ENCODE measurements around the gene CCDC183.
"Not testable (repeated sequence)": the region's sequence is repeated elsewhere in the genome, so short reads cannot be mapped to it uniquely, and the experiment has no call there.

DNA sequence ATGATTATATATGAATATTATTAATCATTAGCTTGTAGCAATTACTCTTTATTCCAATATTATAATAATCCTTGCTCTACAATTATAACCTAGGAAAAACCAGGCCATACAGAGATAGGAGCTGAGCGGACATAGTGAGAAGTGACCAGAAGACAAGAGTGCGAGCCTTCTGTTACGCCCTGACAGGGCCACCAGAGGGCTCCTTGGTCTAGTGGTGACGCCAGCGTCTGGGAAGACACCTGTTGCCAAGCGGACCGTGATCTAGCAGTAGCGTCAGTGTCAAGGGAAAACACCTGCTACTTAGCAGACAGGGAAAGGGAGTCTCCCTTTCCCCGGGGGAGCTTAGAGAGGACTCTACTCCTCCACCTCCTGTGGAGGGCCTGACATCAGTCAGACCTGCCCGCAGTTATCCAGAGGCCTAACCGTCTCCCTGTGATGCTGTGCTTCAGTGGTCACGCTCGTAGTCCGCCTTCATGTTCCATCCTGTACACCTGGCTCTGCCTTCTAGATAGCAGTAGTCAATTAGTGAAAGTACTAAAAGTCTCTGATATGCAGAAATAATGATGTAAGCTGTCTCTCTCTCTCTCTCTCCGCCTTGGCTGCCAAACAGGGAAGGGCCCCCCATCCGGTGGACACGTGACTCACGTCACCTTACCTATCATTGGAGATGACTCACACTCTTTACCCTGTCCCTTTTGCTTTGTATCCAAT is 29.6 kb upstream of the CCDC183 start:
- TF ChIP-seq, protein P1, sequence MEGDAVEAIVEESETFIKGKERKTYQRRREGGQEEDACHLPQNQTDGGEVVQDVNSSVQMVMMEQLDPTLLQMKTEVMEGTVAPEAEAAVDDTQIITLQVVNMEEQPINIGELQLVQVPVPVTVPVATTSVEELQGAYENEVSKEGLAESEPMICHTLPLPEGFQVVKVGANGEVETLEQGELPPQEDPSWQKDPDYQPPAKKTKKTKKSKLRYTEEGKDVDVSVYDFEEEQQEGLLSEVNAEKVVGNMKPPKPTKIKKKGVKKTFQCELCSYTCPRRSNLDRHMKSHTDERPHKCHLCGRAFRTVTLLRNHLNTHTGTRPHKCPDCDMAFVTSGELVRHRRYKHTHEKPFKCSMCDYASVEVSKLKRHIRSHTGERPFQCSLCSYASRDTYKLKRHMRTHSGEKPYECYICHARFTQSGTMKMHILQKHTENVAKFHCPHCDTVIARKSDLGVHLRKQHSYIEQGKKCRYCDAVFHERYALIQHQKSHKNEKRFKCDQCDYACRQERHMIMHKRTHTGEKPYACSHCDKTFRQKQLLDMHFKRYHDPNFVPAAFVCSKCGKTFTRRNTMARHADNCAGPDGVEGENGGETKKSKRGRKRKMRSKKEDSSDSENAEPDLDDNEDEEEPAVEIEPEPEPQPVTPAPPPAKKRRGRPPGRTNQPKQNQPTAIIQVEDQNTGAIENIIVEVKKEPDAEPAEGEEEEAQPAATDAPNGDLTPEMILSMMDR (IDR thresholded peaks at IDR 0.05; ENCODE audit: low read depth, low read length, missing input control): not testable (repeated sequence)
- TF ChIP-seq YY1 (IDR thresholded peaks at IDR 0.05); SP1 (IDR thresholded peaks at IDR 0.05); TAF1 (conservative IDR thresholded peaks at IDR 0.05); JUND (IDR thresholded peaks at IDR 0.05): not testable (repeated sequence)
- peak in 1 of 2 donors; percentile 52 for TF ChIP-seq RAD21 (IDR thresholded peaks at IDR 0.05)
- TF ChIP-seq, protein P2, sequence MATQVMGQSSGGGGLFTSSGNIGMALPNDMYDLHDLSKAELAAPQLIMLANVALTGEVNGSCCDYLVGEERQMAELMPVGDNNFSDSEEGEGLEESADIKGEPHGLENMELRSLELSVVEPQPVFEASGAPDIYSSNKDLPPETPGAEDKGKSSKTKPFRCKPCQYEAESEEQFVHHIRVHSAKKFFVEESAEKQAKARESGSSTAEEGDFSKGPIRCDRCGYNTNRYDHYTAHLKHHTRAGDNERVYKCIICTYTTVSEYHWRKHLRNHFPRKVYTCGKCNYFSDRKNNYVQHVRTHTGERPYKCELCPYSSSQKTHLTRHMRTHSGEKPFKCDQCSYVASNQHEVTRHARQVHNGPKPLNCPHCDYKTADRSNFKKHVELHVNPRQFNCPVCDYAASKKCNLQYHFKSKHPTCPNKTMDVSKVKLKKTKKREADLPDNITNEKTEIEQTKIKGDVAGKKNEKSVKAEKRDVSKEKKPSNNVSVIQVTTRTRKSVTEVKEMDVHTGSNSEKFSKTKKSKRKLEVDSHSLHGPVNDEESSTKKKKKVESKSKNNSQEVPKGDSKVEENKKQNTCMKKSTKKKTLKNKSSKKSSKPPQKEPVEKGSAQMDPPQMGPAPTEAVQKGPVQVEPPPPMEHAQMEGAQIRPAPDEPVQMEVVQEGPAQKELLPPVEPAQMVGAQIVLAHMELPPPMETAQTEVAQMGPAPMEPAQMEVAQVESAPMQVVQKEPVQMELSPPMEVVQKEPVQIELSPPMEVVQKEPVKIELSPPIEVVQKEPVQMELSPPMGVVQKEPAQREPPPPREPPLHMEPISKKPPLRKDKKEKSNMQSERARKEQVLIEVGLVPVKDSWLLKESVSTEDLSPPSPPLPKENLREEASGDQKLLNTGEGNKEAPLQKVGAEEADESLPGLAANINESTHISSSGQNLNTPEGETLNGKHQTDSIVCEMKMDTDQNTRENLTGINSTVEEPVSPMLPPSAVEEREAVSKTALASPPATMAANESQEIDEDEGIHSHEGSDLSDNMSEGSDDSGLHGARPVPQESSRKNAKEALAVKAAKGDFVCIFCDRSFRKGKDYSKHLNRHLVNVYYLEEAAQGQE (IDR thresholded peaks at IDR 0.05): not testable (repeated sequence)
- TF ChIP-seq, protein P3, sequence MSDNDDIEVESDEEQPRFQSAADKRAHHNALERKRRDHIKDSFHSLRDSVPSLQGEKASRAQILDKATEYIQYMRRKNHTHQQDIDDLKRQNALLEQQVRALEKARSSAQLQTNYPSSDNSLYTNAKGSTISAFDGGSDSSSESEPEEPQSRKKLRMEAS (IDR thresholded peaks at IDR 0.05): not testable (repeated sequence)
- TF ChIP-seq, protein P4, sequence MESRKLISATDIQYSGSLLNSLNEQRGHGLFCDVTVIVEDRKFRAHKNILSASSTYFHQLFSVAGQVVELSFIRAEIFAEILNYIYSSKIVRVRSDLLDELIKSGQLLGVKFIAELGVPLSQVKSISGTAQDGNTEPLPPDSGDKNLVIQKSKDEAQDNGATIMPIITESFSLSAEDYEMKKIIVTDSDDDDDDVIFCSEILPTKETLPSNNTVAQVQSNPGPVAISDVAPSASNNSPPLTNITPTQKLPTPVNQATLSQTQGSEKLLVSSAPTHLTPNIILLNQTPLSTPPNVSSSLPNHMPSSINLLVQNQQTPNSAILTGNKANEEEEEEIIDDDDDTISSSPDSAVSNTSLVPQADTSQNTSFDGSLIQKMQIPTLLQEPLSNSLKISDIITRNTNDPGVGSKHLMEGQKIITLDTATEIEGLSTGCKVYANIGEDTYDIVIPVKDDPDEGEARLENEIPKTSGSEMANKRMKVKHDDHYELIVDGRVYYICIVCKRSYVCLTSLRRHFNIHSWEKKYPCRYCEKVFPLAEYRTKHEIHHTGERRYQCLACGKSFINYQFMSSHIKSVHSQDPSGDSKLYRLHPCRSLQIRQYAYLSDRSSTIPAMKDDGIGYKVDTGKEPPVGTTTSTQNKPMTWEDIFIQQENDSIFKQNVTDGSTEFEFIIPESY (IDR thresholded peaks at IDR 0.05): not testable (repeated sequence)
- TF ChIP-seq, protein P5, sequence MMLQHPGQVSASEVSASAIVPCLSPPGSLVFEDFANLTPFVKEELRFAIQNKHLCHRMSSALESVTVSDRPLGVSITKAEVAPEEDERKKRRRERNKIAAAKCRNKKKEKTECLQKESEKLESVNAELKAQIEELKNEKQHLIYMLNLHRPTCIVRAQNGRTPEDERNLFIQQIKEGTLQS (IDR thresholded peaks at IDR 0.05): not testable (repeated sequence)
